GM12801 (cell line): ENCODE measurements around the gene DNAJC17.

Source experiments
- CTCF ChIP-seq: IDR thresholded peaks from one replicate; pipeline ENCODE4 v1.5.1; 2011; ENCODE audit warnings: control low read depth; ENCODE audit not compliant: insufficient read length; ENCODE audit errors: extremely low read depth

DNAJC17 gene

GRCh38 chr15:40789119-40789518, 18.2 kb downstream of the DNAJC17 start:
- TF ChIP-seq CTCF, result no peak

- TF ChIP-seq CTCF, result no peak
Measured at GRCh38 chr15:40787991-40788390, 19.3 kb downstream of the DNAJC17 start.

- TF ChIP-seq CTCF, result no peak
Measured at GRCh38 chr15:40787344-40787841, 19.9 kb downstream of the DNAJC17 start.

- TF ChIP-seq CTCF, result no peak
Measured at GRCh38 chr15:40785814-40786213, 21.5 kb downstream of the DNAJC17 start.

GRCh38 chr15:40785164-40785563, 22.1 kb downstream of the DNAJC17 start:
- no peak for TF ChIP-seq CTCF

- peak; percentile 58 for TF ChIP-seq CTCF
Measured at GRCh38 chr15:40782609-40783227, 24.6 kb downstream of the DNAJC17 start.

- TF ChIP-seq CTCF, result no peak
Measured at GRCh38 chr15:40776537-40777141, 30.6 kb downstream of the DNAJC17 start.
